ENCODE data around the gene ABHD12. TPM values are rescaled to one million over a fixed set of nuclear protein-coding genes. Genes with fewer than 3 reads are reported as not detected.
"Not testable (repeated sequence)": the region's sequence is repeated elsewhere in the genome, so short reads cannot be mapped to it uniquely, and the experiment has no call there.

ABHD12 gene
- total and polyA plus RNA-seq, 10 of the 15 experiments (the other 5 are each of a cell fraction or from before 2014, with no cell fraction given) = 1.5 to 61.8 (median 26.7) TPM

- TF ChIP-seq MYC (IDR thresholded peaks at IDR 0.05; ENCODE audit: insufficient read depth, insufficient read length, insufficient replicate concordance, low read length, severe bottlenecking) (no peak), NFXL1 (IDR thresholded peaks at IDR 0.05; ENCODE audit: borderline replicate concordance) (no peak), SKIL (IDR thresholded peaks at IDR 0.05; ENCODE audit: low read depth, poor library complexity, severe bottlenecking) (no peak), KAT2A (conservative IDR thresholded peaks at IDR 0.05; ENCODE audit: control insufficient read depth, low read depth, low read length) (no peak), NR2F1 (conservative IDR thresholded peaks at IDR 0.05) (no peak)
Measured at GRCh38 chr20:25269057-25269832, 121.4 kb downstream of the ABHD12 start (continued).

GRCh38 chr20:25260770-25261437 lies 129.7 kb downstream of the ABHD12 start:
- FAIRE-seq = not testable (repeated sequence)

More at GRCh38 chr20:25260770-25261437, 129.7 kb downstream of the ABHD12 start:
- H3K27me3 ChIP-seq (replicated peaks in 1 of 2; ENCODE audit: control insufficient read depth in 2 of 2, insufficient read depth in 2 of 2, low read length in 1 of 2); H2AFZ ChIP-seq (ENCODE audit: control insufficient read depth, low read depth, low read length); H4K20me1 ChIP-seq (ENCODE audit: control insufficient read depth, insufficient read depth); RAD21 ChIA-PET (ENCODE audit: unreplicated experiment); CTCF ChIA-PET; H3K27ac ChIP-seq (ENCODE audit: control insufficient read depth, insufficient read depth); H3K4me1 ChIP-seq (ENCODE audit: control insufficient read depth, insufficient read depth, low read length); H3K9ac ChIP-seq (ENCODE audit: control insufficient read depth, insufficient read depth, low read length); H3K79me2 ChIP-seq (ENCODE audit: control insufficient read depth, insufficient read depth, low read length); H3K36me3 ChIP-seq (ENCODE audit: control insufficient read depth in 2 of 2, insufficient read depth in 2 of 2, low read length in 1 of 2); H3K9me3 ChIP-seq (replicated peaks; ENCODE audit: control insufficient read depth, insufficient read depth, low read length); H3K4me3 ChIP-seq; DNase-seq (ENCODE audit: low read depth, low spot score); H3K4me2 ChIP-seq (ENCODE audit: control insufficient read depth, insufficient read depth); BruUV-seq (replicated peaks); ATAC-seq; POLR2A ChIA-PET: not testable (repeated sequence)
- WGBS (ENCODE audit: insufficient coverage, insufficient replicate concordance, low lambda C conversion rate, missing lambda C conversion rate) = 96% methylated on average over 14 of the region's 16 CpGs
- in situ Hi-C loops (cut with MboI) = loop anchor here (25.0 kb wide), 1 partner anchor 1899 kb away; the partner anchor contains the start of genes GZF1 and NXT1
- intact Hi-C loops (cut with micrococcal nuclease; ENCODE audit: unreplicated experiment) = loop anchor here (10.0 kb wide), 1 partner anchor 56 kb away; no protein-coding TSS in a partner anchor
- SMC1A ChIA-PET (ENCODE audit: uncharacterized antibody, unreplicated experiment) = interaction anchor here (1.4 kb wide), 1 partner anchor 10 kb away, joined by 3 read pairs; no protein-coding TSS in a partner anchor
